HEK293 (cell line): Measurements from ENCODE around the gene MYL9.
A peak's percentile ranks its signal among the peaks of the same experiment; 100 is the strongest.

Experiments
- CTCF ChIA-PET: fragments of 350-600 bp; formaldehyde crosslinking; extraction: SDS; loops from one replicate; lab custom pipeline; 2021; ENCODE audit warnings: antibody characterized with exemption; lab: Yijun Ruan, JAX
- POLR2A ChIA-PET: fragments of 300-600 bp; formaldehyde crosslinking; extraction: SDS; loops from one replicate; lab custom pipeline; 2020; ENCODE audit warnings: antibody characterized with exemption, inconsistent platforms; lab: Yijun Ruan, JAX
- H3K27ac ChIP-seq: fragments of 200-500 bp; sonication (Bioruptor generic); 2 replicates; pipeline ENCODE4 v1.5.1; 2014; ENCODE audit warnings: low read depth, low read length, control low read depth, inconsistent platforms; ENCODE audit errors: extremely low read depth
- H3K36me3 ChIP-seq, 2 experiments: fragments of 200-500 bp in 1 of 2; sonication (Bioruptor generic) in 1 of 2; 1 replicate in 1 of 2; 2 replicates in 1 of 2; pipeline ENCODE4 v1.5.1; 2014 to 2017; ENCODE audit warnings: inconsistent platforms in 2 of 2, low read length in 2 of 2; ENCODE audit not compliant: control insufficient read depth in 2 of 2, insufficient read depth in 1 of 2
- H3K4me1 ChIP-seq: fragments of 200-500 bp; sonication (Bioruptor generic); 2 replicates; pipeline ENCODE4 v1.5.1; 2014; ENCODE audit warnings: mild to moderate bottlenecking, low read length, inconsistent platforms; ENCODE audit not compliant: control insufficient read depth, insufficient read depth
- H3K4me3 ChIP-seq: 2 replicates; pipeline ENCODE4 v1.5.1; 2011; ENCODE audit warnings: low read depth, mild to moderate bottlenecking, control low read depth, low read length, moderate library complexity
- H3K9me3 ChIP-seq: fragments of 200-500 bp; sonication (Bioruptor generic); 2 replicates; pipeline ENCODE4 v1.5.1; 2014; ENCODE audit warnings: low read depth, low read length, inconsistent platforms; ENCODE audit not compliant: control insufficient read depth, insufficient read depth
- GFI1B ChIP-seq: fragments of 450-650 bp; formaldehyde crosslinking; IDR thresholded peaks from 2 replicates; pipeline ENCODE4 v1.5.1; 2016; ENCODE audit warnings: missing biosample characterization, missing genetic modification characterization
- GLI2 ChIP-seq: fragments of 450-650 bp; formaldehyde crosslinking; IDR thresholded peaks from 2 replicates; pipeline ENCODE4; 2017; ENCODE audit warnings: missing biosample characterization, missing genetic modification characterization, low read depth, borderline replicate concordance
- SP2 ChIP-seq: fragments of 450-650 bp; formaldehyde crosslinking; IDR thresholded peaks from 2 replicates; pipeline ENCODE4 v1.5.1; 2016; ENCODE audit warnings: missing biosample characterization, missing genetic modification characterization
- ZBTB26 ChIP-seq: fragments of 450-650 bp; formaldehyde crosslinking; optimal IDR thresholded peaks from 2 replicates; pipeline ENCODE3; 2016; ENCODE audit warnings: missing biosample characterization, mild to moderate bottlenecking, missing genetic modification characterization
- ZNF10 ChIP-seq: fragments of 450-650 bp; formaldehyde crosslinking; IDR thresholded peaks from 2 replicates; pipeline ENCODE4 v1.5.1; 2017; ENCODE audit warnings: missing biosample characterization, missing genetic modification characterization
- ZNF132 ChIP-seq: fragments of 450-650 bp; formaldehyde crosslinking; IDR thresholded peaks from 2 replicates; pipeline ENCODE4 v1.5.1; 2017; ENCODE audit warnings: missing biosample characterization, missing genetic modification characterization, borderline replicate concordance
- ZNF16 ChIP-seq: fragments of 450-650 bp; formaldehyde crosslinking; IDR thresholded peaks from 2 replicates; pipeline ENCODE4 v1.5.1; 2016; ENCODE audit warnings: low read depth, missing biosample characterization, missing genetic modification characterization
- ZNF174 ChIP-seq: fragments of 450-650 bp; formaldehyde crosslinking; IDR thresholded peaks from 2 replicates; pipeline ENCODE4 v1.5.0; 2017; ENCODE audit warnings: missing biosample characterization, mild to moderate bottlenecking, missing genetic modification characterization
- ZNF362 ChIP-seq: fragments of 450-650 bp; formaldehyde crosslinking; IDR thresholded peaks from 2 replicates; pipeline ENCODE4 v1.5.1; 2016; ENCODE audit warnings: missing biosample characterization, missing genetic modification characterization
- ZNF366 ChIP-seq: fragments of 450-650 bp; formaldehyde crosslinking; conservative IDR thresholded peaks from 2 replicates; pipeline ENCODE4 v1.5.1; 2016; ENCODE audit warnings: missing biosample characterization, missing genetic modification characterization
- ZNF404 ChIP-seq: fragments of 450-650 bp; formaldehyde crosslinking; IDR thresholded peaks from 2 replicates; pipeline ENCODE4 v1.5.1; 2017; ENCODE audit warnings: missing biosample characterization, missing genetic modification characterization
- ZNF521 ChIP-seq: fragments of 450-650 bp; formaldehyde crosslinking; IDR thresholded peaks from 2 replicates; pipeline ENCODE4 v1.5.1; 2017; ENCODE audit warnings: missing biosample characterization, mild to moderate bottlenecking, missing genetic modification characterization
- ZNF623 ChIP-seq: fragments of 450-650 bp; formaldehyde crosslinking; IDR thresholded peaks from 2 replicates; pipeline ENCODE4 v1.5.1; 2016; ENCODE audit warnings: missing biosample characterization, missing genetic modification characterization
- ZNF701 ChIP-seq: fragments of 450-650 bp; formaldehyde crosslinking; IDR thresholded peaks from 2 replicates; pipeline ENCODE4 v1.5.1; 2016; ENCODE audit warnings: missing biosample characterization, missing genetic modification characterization
- ZNF76 ChIP-seq: fragments of 450-650 bp; formaldehyde crosslinking; IDR thresholded peaks from 2 replicates; pipeline ENCODE4; 2016; ENCODE audit warnings: low read depth, missing biosample characterization, missing genetic modification characterization, borderline replicate concordance
- ZNF777 ChIP-seq: fragments of 450-650 bp; formaldehyde crosslinking; IDR thresholded peaks from 2 replicates; pipeline ENCODE4 v1.5.1; 2017; ENCODE audit warnings: missing biosample characterization, missing genetic modification characterization, borderline replicate concordance
- ZSCAN16 ChIP-seq: fragments of 450-650 bp; formaldehyde crosslinking; IDR thresholded peaks from 2 replicates; pipeline ENCODE4 v1.5.1; 2016; ENCODE audit warnings: missing biosample characterization, missing genetic modification characterization
- TF ChIP-seq, protein P1 (sequence below): sonication (generic); formaldehyde crosslinking; IDR thresholded peaks from 2 replicates; pipeline ENCODE4 v1.8.1; 2022; ENCODE audit warnings: mild to moderate bottlenecking, moderate library complexity, missing genetic modification reagents

Gene MYL9

GRCh38 chr20:36576081-36576445 is 34.7 kb downstream of the MYL9 start:
- POLR2A ChIA-PET, result interaction anchor here (0.6 to 1.1 kb wide), 4 partner anchors 9 to 111 kb away, joined by 3 to 6 read pairs (median 3); partner anchors contain the start of gene RAB5IF
- H3K9me3 ChIP-seq, result no peaks in the 10 kb centered on the region
- CTCF ChIA-PET, result interaction anchor here (0.6 to 2.1 kb wide), 5 partner anchors 19 to 418 kb away, joined by 3 to 11 read pairs (median 3); partner anchors contain the start of gene RAB5IF
- H3K36me3 ChIP-seq, result peaks cover 6 to 27% of the 10 kb centered on the region in 2 experiments; a peak in 2 of 3 replicates
- TF ChIP-seq SP2 (tag by site-specific recombination), result 0 out of 2 replicates have a peak, but pooled peaks have one; percentile 16
- TF ChIP-seq, protein P1, sequence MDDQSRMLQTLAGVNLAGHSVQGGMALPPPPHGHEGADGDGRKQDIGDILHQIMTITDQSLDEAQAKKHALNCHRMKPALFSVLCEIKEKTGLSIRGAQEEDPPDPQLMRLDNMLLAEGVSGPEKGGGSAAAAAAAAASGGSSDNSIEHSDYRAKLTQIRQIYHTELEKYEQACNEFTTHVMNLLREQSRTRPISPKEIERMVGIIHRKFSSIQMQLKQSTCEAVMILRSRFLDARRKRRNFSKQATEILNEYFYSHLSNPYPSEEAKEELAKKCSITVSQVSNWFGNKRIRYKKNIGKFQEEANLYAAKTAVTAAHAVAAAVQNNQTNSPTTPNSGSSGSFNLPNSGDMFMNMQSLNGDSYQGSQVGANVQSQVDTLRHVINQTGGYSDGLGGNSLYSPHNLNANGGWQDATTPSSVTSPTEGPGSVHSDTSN (CRISPR knock-in tag), result no peak
- peaks cover 4% of the 10 kb centered on the region; the same call in 1 of the 2 replicates for H3K4me1 ChIP-seq
- no peak overlapping the region for H3K4me3 ChIP-seq
- H3K27ac ChIP-seq, result no peak overlapping the region; the same call in 1 of the 2 replicates

- POLR2A ChIA-PET, result no interaction called here
- H3K9me3 ChIP-seq, result no peaks in the 10 kb centered on the region
- H3K4me3 ChIP-seq, result no peak overlapping the region
- H3K36me3 ChIP-seq, result peaks cover 12 to 47% of the 10 kb centered on the region in 2 experiments; a peak in 2 of 3 replicates
- H3K27ac ChIP-seq, result no peak overlapping the region
- TF ChIP-seq GFI1B (tag by site-specific recombination), result no peak
- no peak for TF ChIP-seq ZNF366 (tag by site-specific recombination)
- no peak for TF ChIP-seq ZNF777 (tag by site-specific recombination)
- TF ChIP-seq ZNF701, result no peak
- no peak for TF ChIP-seq GLI2 (tag by site-specific recombination)
- TF ChIP-seq ZNF521 (tag by site-specific recombination), result no peak
- TF ChIP-seq ZNF16 (tag by site-specific recombination), result no peak
- TF ChIP-seq ZNF362 (tag by site-specific recombination), result no peak
- TF ChIP-seq ZNF132 (tag by site-specific recombination), result no peak
- TF ChIP-seq ZNF76 (tag by site-specific recombination), result no peak
- no peak for TF ChIP-seq ZBTB26 (tag by site-specific recombination)
- TF ChIP-seq ZNF623 (tag by site-specific recombination), result no peak
- TF ChIP-seq ZSCAN16 (tag by site-specific recombination), result no peak
- TF ChIP-seq ZNF10, result no peak
- TF ChIP-seq ZNF404 (tag by site-specific recombination), result no peak
- TF ChIP-seq ZNF174 (tag by site-specific recombination), result no peak
- CTCF ChIA-PET, result no interaction called here
- peaks cover 4% of the 10 kb centered on the region; the same call in 1 of the 2 replicates for H3K4me1 ChIP-seq
Measured at GRCh38 chr20:36578356-36579041, 37.2 kb downstream of the MYL9 start.
